K562 (cell line): ENCODE results near the gene ADAM23. TPM values are rescaled to one million over a fixed set of nuclear protein-coding genes. Genes with fewer than 3 reads are reported as not detected.

Experiments used
- L3MBTL2 ChIP-seq: fragments of 450-650 bp; IDR thresholded peaks from 2 replicates; pipeline ENCODE4 v1.6.1; 2016; ENCODE audit warnings: mild to moderate bottlenecking, moderate library complexity
- MYBL2 ChIP-seq, 2 experiments: fragments of 450-650 bp in 1 of 2; sonication (generic) in 1 of 2; formaldehyde crosslinking in 1 of 2; IDR thresholded peaks; 2 replicates each; pipeline versions ENCODE4 v1.6.1 to v1.8.1; 2017 to 2022; ENCODE audit warnings: borderline replicate concordance in 1 of 2, inconsistent platforms in 1 of 2, low read depth in 1 of 2, mild to moderate bottlenecking in 1 of 2, missing genetic modification reagents in 1 of 2, moderate library complexity in 1 of 2
- NFE2L1 ChIP-seq: fragments of 450-650 bp; IDR thresholded peaks from 2 replicates; pipeline ENCODE4 v1.6.1; 2016; ENCODE audit warnings: missing genetic modification characterization, low read depth, mild to moderate bottlenecking, missing compliant biosample characterization, moderate library complexity, borderline replicate concordance
- RBBP5 ChIP-seq: fragments of 200-600 bp; sonication (generic); IDR thresholded peaks from 2 replicates; pipeline ENCODE4 v1.6.1; 2012; ENCODE audit warnings: borderline replicate concordance, mild to moderate bottlenecking, low read length, control low read depth, inconsistent platforms; ENCODE audit not compliant: insufficient read depth, poor library complexity, severe bottlenecking
- SRSF3 ChIP-seq: fragments of 200-400 bp; formaldehyde crosslinking; IDR thresholded peaks from 2 replicates; pipeline ENCODE4 v1.6.1; 2016; ENCODE audit warnings: mild to moderate bottlenecking, low read length, moderate library complexity; ENCODE audit not compliant: insufficient read depth
- polyA plus RNA-seq, 8 experiments: library from polyadenylated mRNA; depleted of rRNA in 4 of 8; stranded (reverse) in 5 of 8; unstranded in 3 of 8; fragments of >200 nt; fragmentation: Nextera tagmentation in 2 of 8; fragmentation: Illumina TruSeq in 1 of 8; extraction: Ambion mirVana in 2 of 8; extraction: Trizol in 1 of 8; gene quantifications; 2 replicates each; pipeline versions ENCODE4 v1.2.1 to v1.2.3, GENCODE V29; 2011 to 2014; ENCODE audit warnings: inconsistent platforms in 1 of 8, missing spikeins in 1 of 8
- total RNA-seq, 7 experiments: library from RNA; depleted of rRNA in 6 of 7; stranded (reverse); fragments of >200 nt in 6 of 7; fragmentation: Illumina TruSeq in 2 of 7; extraction: Trizol in 2 of 7; gene quantifications; 2 replicates each; pipeline versions ENCODE4 v1.2.1 to v1.2.3, GENCODE V29; 2011 to 2021; ENCODE audit warnings: low replicate concordance in 1 of 7
- TF ChIP-seq, protein P1 (sequence below), 2 experiments: fragments of 450-650 bp; formaldehyde crosslinking in 1 of 2; IDR thresholded peaks; 2 replicates each; pipeline versions ENCODE4 v1.4.0 to v1.6.1; 2014 to 2020; ENCODE audit warnings: mild to moderate bottlenecking in 2 of 2, borderline replicate concordance in 1 of 2, low read depth in 1 of 2
- TF ChIP-seq, protein P2 (sequence below): sonication (generic); IDR thresholded peaks from 2 replicates; pipeline ENCODE4 v1.6.1; 2016

The ADAM23 gene
- total and polyA plus RNA-seq, 9 of the 15 experiments (the other 6 are each of a cell fraction or from before 2014, with no cell fraction given), result 0.02 TPM; not detected in 8

DNA sequence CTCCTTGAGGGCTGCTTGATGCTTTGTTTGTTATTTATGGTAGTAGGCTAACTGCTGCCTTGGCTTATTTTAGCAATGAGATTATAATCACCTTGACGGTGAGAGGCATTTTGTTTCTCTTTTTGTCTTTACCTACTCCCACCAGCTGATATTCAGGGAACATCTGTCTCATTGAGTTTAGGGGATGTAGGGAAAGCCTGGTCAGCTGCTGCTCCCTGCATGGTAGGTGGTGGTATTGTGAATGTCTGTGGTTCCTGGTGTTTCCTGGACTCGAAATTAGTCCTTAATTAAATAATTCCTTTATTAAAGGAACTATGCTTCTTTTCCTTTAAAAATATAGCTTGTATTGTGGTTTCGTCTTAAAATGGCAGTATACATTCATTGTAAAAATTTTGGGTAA is 77.8 kb downstream of the ADAM23 start (continued):
- TF ChIP-seq, protein P1, sequence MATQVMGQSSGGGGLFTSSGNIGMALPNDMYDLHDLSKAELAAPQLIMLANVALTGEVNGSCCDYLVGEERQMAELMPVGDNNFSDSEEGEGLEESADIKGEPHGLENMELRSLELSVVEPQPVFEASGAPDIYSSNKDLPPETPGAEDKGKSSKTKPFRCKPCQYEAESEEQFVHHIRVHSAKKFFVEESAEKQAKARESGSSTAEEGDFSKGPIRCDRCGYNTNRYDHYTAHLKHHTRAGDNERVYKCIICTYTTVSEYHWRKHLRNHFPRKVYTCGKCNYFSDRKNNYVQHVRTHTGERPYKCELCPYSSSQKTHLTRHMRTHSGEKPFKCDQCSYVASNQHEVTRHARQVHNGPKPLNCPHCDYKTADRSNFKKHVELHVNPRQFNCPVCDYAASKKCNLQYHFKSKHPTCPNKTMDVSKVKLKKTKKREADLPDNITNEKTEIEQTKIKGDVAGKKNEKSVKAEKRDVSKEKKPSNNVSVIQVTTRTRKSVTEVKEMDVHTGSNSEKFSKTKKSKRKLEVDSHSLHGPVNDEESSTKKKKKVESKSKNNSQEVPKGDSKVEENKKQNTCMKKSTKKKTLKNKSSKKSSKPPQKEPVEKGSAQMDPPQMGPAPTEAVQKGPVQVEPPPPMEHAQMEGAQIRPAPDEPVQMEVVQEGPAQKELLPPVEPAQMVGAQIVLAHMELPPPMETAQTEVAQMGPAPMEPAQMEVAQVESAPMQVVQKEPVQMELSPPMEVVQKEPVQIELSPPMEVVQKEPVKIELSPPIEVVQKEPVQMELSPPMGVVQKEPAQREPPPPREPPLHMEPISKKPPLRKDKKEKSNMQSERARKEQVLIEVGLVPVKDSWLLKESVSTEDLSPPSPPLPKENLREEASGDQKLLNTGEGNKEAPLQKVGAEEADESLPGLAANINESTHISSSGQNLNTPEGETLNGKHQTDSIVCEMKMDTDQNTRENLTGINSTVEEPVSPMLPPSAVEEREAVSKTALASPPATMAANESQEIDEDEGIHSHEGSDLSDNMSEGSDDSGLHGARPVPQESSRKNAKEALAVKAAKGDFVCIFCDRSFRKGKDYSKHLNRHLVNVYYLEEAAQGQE (IDR thresholded peaks at IDR 0.05; ENCODE audit: borderline replicate concordance), result no peak
- TF ChIP-seq, protein P1 (CRISPR knock-in tag; IDR thresholded peaks at IDR 0.05; ENCODE audit: low read depth), result no peak
- TF ChIP-seq SRSF3, result no peak
- no peak for TF ChIP-seq RBBP5
- TF ChIP-seq, protein P2, sequence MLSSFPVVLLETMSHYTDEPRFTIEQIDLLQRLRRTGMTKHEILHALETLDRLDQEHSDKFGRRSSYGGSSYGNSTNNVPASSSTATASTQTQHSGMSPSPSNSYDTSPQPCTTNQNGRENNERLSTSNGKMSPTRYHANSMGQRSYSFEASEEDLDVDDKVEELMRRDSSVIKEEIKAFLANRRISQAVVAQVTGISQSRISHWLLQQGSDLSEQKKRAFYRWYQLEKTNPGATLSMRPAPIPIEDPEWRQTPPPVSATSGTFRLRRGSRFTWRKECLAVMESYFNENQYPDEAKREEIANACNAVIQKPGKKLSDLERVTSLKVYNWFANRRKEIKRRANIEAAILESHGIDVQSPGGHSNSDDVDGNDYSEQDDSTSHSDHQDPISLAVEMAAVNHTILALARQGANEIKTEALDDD, result no peak
- no peak for TF ChIP-seq L3MBTL2
- no peak for TF ChIP-seq NFE2L1 (tag)
- no peak for TF ChIP-seq MYBL2 (IDR thresholded peaks at IDR 0.05; ENCODE audit: low read depth)
- TF ChIP-seq MYBL2 (CRISPR knock-in tag; IDR thresholded peaks at IDR 0.05; ENCODE audit: borderline replicate concordance), result no peak
